GM18505 (cell line): ENCODE measurements around the gene GINS2.

Experiments
- ATAC-seq: cut with Tn5 transposase; IDR thresholded peaks from one replicate; pipeline ENCODE4 v1.9.1; 2021; ENCODE audit not compliant: unreplicated experiment
- POLR2A ChIP-seq: IDR thresholded peaks from 4 replicates; pipeline ENCODE4 v1.6.1; 2011; ENCODE audit warnings: borderline replicate concordance; ENCODE audit not compliant: insufficient read depth, insufficient read length; ENCODE audit errors: extremely low read depth

GINS2 gene

GRCh38 chr16:85664580-85665372 is 24.0 kb downstream of the GINS2 start:
- TF ChIP-seq POLR2A: no peak
- no peak for ATAC-seq

GRCh38 chr16:85663891-85664321 is 24.8 kb downstream of the GINS2 start:
- no peak for ATAC-seq
- no peak for TF ChIP-seq POLR2A

- no peak for ATAC-seq
- no peak for TF ChIP-seq POLR2A
These were observed 25.6 kb downstream of the GINS2 start for GRCh38 chr16:85662976-85663830.

GRCh38 chr16:85662482-85662812 is 26.3 kb downstream of the GINS2 start:
- no peak for TF ChIP-seq POLR2A

GRCh38 chr16:85661740-85662481 is 26.8 kb downstream of the GINS2 start:
- no peak for ATAC-seq
- TF ChIP-seq POLR2A: no peak

More at GRCh38 chr16:85662482-85662812, 26.3 kb downstream of the GINS2 start:
- no peak for ATAC-seq

- no peak for TF ChIP-seq POLR2A
- no peak for ATAC-seq
These were observed 27.7 kb downstream of the GINS2 start for GRCh38 chr16:85660843-85661739.

- no peak for ATAC-seq
- no peak for TF ChIP-seq POLR2A
These were observed 28.8 kb downstream of the GINS2 start for GRCh38 chr16:85659805-85660511.

- no peak for ATAC-seq
- no peak for TF ChIP-seq POLR2A
These were observed 29.4 kb downstream of the GINS2 start for GRCh38 chr16:85659336-85659735.

GRCh38 chr16:85658504-85659326 is 30.0 kb downstream of the GINS2 start:
- ATAC-seq: no peak
- no peak for TF ChIP-seq POLR2A

GRCh38 chr16:85657996-85658395 is 30.8 kb downstream of the GINS2 start:
- no peak for ATAC-seq
- TF ChIP-seq POLR2A: no peak

GRCh38 chr16:85657267-85657650 is 31.5 kb downstream of the GINS2 start:
- ATAC-seq: no peak
- no peak for TF ChIP-seq POLR2A
